Measurements from ENCODE around the gene POLR1E.

DNA sequence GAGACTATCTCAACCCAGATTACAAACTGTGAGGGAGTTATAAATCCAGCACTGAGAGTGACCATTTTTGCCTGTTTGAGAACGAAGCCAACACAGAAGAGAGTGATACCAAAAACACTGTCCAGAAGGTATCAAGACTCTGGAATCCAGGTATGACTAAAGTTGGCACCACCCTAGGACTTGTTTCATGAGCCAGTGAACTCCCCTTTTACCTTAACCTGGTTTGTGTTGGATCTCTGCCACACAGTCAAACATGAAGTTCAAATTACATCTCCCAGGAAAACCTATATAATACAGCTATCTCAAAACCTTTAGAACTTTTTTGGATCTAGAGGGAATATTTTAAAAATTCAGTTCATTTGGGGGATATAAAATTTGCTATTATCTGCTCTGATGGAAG lies 31.9 kb upstream of the POLR1E start:
- TF ChIP-seq GABPA (IDR thresholded peaks at IDR 0.05; ENCODE audit: borderline replicate concordance, insufficient read depth, low read length): no peak
- no peak for TF ChIP-seq RNF2 (IDR thresholded peaks at IDR 0.05; ENCODE audit: borderline replicate concordance, low read depth, low read length, missing control alignments, poor library complexity, severe bottlenecking)
- TF ChIP-seq, protein P1, sequence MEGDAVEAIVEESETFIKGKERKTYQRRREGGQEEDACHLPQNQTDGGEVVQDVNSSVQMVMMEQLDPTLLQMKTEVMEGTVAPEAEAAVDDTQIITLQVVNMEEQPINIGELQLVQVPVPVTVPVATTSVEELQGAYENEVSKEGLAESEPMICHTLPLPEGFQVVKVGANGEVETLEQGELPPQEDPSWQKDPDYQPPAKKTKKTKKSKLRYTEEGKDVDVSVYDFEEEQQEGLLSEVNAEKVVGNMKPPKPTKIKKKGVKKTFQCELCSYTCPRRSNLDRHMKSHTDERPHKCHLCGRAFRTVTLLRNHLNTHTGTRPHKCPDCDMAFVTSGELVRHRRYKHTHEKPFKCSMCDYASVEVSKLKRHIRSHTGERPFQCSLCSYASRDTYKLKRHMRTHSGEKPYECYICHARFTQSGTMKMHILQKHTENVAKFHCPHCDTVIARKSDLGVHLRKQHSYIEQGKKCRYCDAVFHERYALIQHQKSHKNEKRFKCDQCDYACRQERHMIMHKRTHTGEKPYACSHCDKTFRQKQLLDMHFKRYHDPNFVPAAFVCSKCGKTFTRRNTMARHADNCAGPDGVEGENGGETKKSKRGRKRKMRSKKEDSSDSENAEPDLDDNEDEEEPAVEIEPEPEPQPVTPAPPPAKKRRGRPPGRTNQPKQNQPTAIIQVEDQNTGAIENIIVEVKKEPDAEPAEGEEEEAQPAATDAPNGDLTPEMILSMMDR (IDR thresholded peaks at IDR 0.05; ENCODE audit: control extremely low read depth in 1 of 3, insufficient read depth in 1 of 3, low read depth in 1 of 3, low read length in 3 of 3): no peak

All from H1 (cell line).